GM12891 (cell line): ENCODE results near the gene AARSD1.
"Not testable (repeated sequence)": the region's sequence is repeated elsewhere in the genome, so short reads cannot be mapped to it uniquely, and the experiment has no call there.

Experiments used
- POLR2A ChIP-seq: IDR thresholded peaks from 2 replicates; pipeline ENCODE4 v1.6.1; 2011; ENCODE audit warnings: low read depth, low read length, control low read depth
- POLR2AphosphoS5 ChIP-seq: IDR thresholded peaks from 2 replicates; pipeline ENCODE4 v1.6.1; 2011; ENCODE audit warnings: low read depth, low read length, control low read depth
- SPI1 ChIP-seq: IDR thresholded peaks from 2 replicates; pipeline ENCODE4 v1.6.1; 2011; ENCODE audit warnings: low read depth, low read length, control low read depth

GRCh38 chr17:43000894-43001293, 36.6 kb upstream of the AARSD1 start:
- TF ChIP-seq POLR2AphosphoS5: peak; percentile 23; the same call in 1 of the 2 replicates
- TF ChIP-seq POLR2A: peak; percentile 40; the same call in 1 of the 2 replicates
- TF ChIP-seq SPI1: not testable (repeated sequence)
